Activated naive CD8-positive, alpha-beta T cell treated with anti-CD3 and anti-CD28 coated beads, Interleukin-2, amount 50 U/mL, for 16 hours (primary cell): ENCODE results near the gene BMP8A.
"Not testable (repeated sequence)": the region's sequence is repeated elsewhere in the genome, so short reads cannot be mapped to it uniquely, and the experiment has no call there.

Source experiments
- DNase-seq: peaks from one replicate; pipeline ENCODE4 v3.0.0-alpha.2; 2020; ENCODE audit warnings: low read depth, low spot score

Gene BMP8A

DNA sequence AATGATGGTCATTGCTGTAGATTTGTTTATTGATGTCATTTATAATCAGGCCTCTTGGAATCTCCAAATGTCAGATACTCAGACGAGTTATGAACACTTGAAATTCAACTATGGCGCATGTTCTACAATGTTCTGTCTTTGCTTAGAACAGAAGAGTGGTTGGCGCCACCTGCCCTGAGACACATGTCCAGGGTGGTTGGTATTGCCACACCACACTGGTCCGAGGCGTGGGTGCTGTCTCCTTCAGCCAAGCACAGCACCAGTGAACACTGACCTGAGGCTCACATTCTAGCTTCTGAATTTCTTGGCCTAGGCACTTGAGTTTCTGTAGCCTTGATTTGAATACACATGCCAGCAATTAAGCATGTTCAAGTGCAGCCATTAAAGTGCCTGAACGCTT lies 10.1 kb upstream of the BMP8A start:
- no peak for DNase-seq

- no peak for DNase-seq
Measured at GRCh38 chr1:39483276-39483675, 8.2 kb upstream of the BMP8A start.

GRCh38 chr1:39484564-39484963 lies 6.9 kb upstream of the BMP8A start:
- no peak for DNase-seq

DNA sequence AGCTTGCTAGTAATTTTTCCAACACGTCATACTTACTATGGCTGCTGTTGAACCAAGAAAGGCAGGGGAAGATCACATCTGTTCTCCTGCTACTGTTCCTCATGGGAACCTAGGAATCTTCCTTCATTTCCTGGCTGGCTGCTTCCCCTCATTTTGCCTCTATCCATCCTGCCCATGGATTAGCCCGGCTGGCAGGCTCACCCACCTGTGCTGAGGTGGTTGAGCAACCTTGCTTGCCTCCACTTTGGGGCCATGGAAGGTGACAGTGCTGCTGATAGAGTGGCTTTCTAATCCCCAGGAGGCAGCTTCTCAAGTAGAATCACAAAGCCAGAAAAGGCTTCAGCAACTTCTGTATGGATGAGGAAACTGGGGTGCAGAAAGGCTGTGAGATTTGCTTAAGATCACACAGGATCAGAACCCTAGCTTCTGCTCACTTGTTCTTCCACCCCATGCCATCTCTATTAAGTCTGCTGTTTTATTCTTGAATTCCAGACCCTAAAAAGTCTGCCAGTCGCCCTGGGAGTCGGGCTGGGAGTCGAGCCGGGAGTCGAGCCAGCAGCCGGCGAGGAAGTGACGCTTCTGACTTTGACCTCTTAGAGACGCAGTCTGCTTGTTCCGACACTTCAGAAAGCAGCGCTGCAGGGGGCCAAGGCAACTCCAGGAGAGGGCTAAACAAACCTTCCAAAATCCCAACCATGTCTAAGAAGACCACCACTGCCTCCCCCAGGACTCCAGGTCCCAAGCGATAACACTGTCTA lies 6.2 kb upstream of the BMP8A start:
- no peak for DNase-seq

DNA sequence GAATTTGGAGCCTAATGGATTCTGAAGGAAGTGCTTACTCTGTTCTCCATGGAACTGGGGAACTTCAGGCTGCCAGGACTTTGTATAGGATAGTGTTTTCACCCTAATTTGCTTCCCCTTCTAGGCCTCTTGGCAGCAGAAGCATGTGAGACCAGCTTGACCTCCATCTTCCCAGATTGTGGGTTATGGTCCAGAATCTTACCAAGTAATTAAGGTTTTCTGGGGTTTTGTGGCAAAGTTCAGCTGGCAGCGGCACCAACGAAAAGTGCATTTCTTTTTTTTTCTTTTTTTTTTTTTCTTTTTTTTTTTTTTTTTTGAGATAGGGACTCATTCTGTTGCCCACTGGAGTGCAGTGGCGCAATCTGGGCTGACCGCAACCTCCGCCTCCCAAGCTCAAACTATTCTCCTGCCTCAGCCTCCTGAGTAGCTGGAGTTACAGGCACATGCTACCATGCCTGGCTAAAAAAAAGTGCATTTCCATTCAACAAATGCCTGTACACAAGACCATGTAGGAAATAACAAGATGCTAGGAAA lies 3.4 kb upstream of the BMP8A start:
- no peak for DNase-seq

GRCh38 chr1:39488793-39489566 lies 2.5 kb upstream of the BMP8A start:
- DNase-seq: no peak

- no peak for DNase-seq
Measured at GRCh38 chr1:39489567-39490239, 1.7 kb upstream of the BMP8A start.

DNA sequence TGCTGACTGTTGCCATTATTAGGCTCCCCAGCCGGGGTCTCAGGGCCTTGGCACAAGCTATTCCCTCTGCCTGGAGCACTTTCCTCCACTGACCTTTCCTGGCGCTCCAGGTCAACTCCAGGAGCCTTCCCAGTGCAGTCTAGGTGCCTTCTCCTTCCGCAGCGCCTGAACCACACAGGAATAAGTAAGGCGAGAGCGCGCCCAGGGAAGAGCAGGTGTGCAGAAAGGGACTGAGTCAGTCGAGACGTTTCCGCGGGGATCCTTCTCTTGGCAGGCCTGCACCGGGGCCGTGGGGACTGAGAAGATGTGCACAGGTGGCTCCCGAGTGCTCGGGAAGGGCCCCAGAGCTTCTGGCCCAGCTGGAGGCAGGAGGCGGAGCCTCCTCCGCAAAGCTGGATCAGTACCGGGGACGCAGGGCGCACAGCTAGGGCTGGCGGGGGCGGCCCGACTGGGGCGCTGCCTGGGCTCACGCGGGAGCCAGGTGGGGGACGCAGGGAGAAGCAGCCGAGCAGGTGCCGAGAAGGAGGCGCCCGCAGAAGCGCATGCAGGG lies 765 bp upstream of the BMP8A start:
- no peak for DNase-seq

- DNase-seq: not testable (repeated sequence)
Measured at GRCh38 chr1:39492118-39493042, 944 bp downstream of the BMP8A start.

- DNase-seq: not testable (repeated sequence)
Measured at GRCh38 chr1:39493043-39493810, 1.8 kb downstream of the BMP8A start.

DNA sequence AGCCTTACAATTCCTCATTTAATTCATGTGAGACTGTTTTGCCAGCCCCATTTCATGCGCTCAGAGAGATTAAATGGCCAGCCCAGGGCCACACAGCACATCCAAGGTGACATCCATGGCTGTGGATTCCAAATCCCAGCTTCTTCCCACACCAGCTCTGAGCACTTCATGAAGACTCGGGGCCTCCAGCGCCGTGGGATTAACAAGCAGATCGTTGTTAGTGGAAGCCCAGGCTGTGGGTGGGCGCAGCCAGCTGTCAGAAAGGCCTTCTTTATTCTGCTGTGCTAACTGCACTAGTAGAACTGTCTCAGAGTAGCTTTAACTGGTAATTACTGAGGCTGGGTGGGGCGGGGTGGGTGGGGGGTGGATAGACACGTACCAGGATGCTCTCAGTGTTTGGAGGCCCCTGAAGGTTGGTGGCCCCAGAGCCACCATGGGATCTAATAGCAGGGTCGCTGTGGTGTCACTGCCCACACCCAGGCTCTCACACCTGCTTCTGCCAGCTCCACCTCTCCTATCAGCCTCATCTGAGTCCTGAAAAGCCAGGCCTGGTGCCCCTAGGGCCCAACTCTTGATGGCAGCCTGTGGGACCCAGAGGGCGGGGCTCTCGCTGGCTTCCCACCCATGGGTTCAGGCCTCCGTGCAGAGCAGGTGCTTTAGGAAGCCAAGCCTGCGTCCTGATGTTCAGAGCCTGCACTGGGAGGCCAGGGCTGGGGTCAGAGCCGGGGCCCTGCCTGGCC lies 3.4 kb downstream of the BMP8A start:
- DNase-seq: no peak

DNA sequence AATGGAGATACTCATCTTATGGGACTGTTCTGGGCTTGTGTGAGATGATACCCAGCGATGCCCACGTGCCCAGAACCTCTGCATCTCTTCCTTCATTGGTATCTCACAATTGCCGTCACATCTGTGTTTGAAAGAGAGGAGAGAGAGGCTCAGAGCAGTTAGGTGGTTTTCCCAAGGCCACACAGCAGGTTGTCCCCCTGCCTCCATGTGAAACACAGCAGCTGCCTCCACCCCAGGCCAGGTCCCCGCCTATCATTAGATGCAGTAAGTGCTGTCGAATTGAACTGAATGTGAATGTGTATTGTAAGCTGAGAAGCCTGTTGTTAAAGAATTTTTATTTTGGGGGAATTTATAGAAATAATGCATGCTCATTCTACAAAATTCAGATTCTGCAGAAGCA lies 5.1 kb downstream of the BMP8A start:
- DNase-seq: not testable (repeated sequence)

DNA sequence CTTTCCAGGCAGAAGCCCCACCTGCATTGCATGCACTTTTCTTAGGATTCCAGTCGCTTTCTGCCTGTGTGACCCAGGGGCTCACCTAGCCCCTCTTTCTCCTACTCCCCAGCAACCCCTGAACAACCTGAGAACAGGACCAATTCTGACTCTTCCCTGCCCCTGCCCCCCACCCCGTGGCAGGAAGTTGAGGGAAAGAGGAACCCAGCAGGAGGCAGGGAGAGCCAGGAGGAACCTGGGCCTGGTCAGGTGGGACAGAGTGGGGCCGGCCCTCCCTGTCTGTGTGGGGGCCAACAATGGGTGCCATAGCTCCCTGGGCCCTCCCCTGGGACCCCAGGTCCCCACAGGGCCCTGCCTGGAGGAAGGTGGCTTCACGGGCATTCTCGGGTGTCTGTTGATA lies 6.1 kb downstream of the BMP8A start:
- DNase-seq: no peak

GRCh38 chr1:39498096-39498710 lies 6.8 kb downstream of the BMP8A start:
- DNase-seq: not testable (repeated sequence)

- DNase-seq: not testable (repeated sequence)
Measured at GRCh38 chr1:39498821-39499220, 7.4 kb downstream of the BMP8A start.

DNA sequence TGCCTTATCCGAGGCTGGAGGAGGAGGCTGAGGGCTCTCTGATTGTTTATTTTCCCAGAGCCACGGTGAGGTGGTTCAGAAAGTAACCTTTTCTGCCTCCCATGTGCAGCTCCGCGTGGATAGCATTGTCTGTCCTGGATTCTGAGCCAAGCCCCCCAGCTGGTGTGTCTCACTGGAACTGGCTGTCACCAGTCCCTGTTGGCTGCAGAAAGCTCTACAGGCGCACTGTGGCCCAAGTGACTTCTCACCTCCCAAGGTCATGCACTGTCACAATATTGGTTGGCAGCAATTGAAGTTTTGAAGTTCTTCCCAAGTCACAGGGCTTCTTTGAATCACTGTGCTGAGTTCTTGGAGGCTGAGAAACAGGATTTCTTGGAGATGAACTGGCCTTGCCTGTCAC lies 8.2 kb downstream of the BMP8A start:
- no peak for DNase-seq

GRCh38 chr1:39500862-39501389 lies 9.5 kb downstream of the BMP8A start:
- DNase-seq: no peak

DNA sequence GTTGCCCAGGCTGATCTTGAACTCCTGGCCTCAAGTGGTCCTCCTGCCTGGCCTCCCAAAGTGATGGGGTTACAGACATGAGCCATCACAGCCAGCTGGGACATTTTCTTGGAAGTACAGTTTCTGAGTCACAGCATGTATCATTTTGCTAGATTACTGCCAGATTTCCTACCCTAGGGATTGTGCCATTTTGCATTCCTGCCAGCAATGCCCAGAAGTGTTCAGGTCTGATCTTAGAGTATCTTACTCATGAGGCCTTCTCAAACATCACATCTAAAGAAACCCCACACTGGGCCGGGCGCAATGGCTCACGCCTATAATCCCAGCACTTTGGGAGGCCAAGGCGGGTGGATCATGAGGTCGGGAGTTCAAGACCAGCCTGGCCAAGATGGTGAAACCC lies 10.2 kb downstream of the BMP8A start:
- DNase-seq: no peak

DNA sequence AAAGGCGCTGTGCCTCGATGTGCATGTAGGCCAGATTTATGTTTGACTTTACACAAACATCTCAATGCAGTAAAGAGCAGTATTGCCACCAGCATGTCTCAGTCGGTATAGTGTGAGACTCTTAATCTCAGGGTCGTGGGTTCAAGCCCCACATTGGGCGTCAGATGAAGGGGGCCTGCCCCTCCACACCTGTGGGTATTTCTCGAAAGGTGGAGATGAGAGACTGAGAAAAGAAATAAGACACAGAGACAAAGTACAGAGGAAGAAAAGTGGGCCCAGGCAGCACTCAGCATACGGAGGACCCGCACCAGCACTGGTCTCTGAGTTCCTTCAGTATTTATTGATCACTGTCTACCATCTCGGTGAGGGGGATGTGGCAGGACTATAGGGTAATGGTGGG lies 13.0 kb downstream of the BMP8A start:
- DNase-seq: not testable (repeated sequence)
